ENCODE data around the gene NLRC3.

Gene NLRC3

GRCh38 chr16:3514621-3515020 is 62.6 kb downstream of the NLRC3 start:
- Histone ChIP-seq H3K4me1 (ENCODE audit: control insufficient read depth, insufficient read depth, low read depth, low read length) (peaks cover 2% of the 10 kb centered on the region), H3K14ac (ENCODE audit: low read length in 2 of 2) (no peak overlapping the region), H3K4me2 (ENCODE audit: low read length, poor library complexity, severe bottlenecking) (no peak overlapping the region), H3K4me3 (ENCODE audit: insufficient read depth in 1 of 2, low read depth in 1 of 2, low read length in 2 of 2) (no peak overlapping the region), H4K91ac (ENCODE audit: low read length) (no peak overlapping the region), H3K27me3 (ENCODE audit: control insufficient read depth in 1 of 2, insufficient read depth in 1 of 2, low read length in 2 of 2) (no peaks in the 10 kb centered on the region), H3K79me1 (replicated peaks; ENCODE audit: low read length, poor library complexity, severe bottlenecking) (no peaks in the 10 kb centered on the region), H3K9ac (ENCODE audit: low read length) (peak overlapping the region; percentile 29), H3K23ac (ENCODE audit: low read length in 2 of 2) (no peak overlapping the region), H2AFZ (ENCODE audit: low read depth, low read length) (no peak overlapping the region), H3K36me3 (ENCODE audit: control insufficient read depth in 1 of 2, insufficient read depth in 2 of 2, low read depth in 1 of 2, low read length in 2 of 2) (peaks cover 46 to 89% of the 10 kb centered on the region in 2 experiments), H2BK5ac (ENCODE audit: low read depth, low read length, poor library complexity, severe bottlenecking) (no peak overlapping the region), H4K8ac (ENCODE audit: low read length) (no peak overlapping the region), H3K4ac (ENCODE audit: low read depth in 1 of 2, low read length in 2 of 2) (no peak overlapping the region), H2AK5ac (ENCODE audit: low read length, severe bottlenecking) (no peak overlapping the region), H2BK12ac (ENCODE audit: low read length in 2 of 2) (no peak overlapping the region), H3K27ac (ENCODE audit: low read length, poor library complexity, severe bottlenecking) (no peak overlapping the region), H3K9me3 (ENCODE audit: control insufficient read depth, low read length) (no peaks in the 10 kb centered on the region), H2BK15ac (ENCODE audit: low read depth, poor library complexity, severe bottlenecking) (no peak overlapping the region), H2BK120ac (ENCODE audit: low read depth, low read length) (no peak overlapping the region), H3K18ac (ENCODE audit: low read depth in 1 of 2, low read length in 2 of 2) (no peak overlapping the region)
- DNase-seq = peak; percentile 54
- WGBS = 94% methylated on average over 4 of the region's 4 CpGs

DNA sequence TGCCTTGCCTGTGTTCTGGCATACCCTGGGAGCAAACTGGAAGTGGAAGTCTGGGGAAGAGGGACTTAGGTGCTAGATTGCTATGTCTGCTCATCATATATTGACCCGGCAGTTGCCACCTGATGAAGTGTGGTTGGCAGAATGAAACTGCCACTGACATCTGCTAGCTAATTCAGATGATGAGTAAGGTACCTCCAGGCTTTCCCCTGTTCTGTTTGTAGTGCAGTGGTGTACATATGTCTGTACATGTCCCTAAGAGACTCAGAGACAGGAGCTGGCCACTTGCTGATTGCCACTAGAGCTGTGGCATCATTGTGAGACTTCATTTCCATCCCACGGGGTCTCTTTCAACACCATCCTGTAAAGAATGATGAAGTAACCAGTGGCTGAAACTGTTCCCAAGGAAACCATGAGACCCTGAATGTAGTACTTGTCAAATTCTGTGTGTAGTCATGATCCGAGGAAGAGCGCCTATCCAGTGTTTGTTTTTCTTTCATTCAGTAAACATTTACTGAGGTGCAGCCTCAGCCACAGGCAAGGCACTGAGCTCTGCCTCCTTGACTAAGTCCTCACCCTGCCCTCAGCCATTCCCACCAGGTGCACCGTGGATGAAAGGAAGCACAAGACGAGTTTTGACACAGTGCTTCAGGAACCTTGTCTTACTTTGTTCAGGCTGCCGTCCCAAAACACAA is 63.2 kb downstream of the NLRC3 start:
- Histone ChIP-seq H3K4me2 (ENCODE audit: low read length, poor library complexity, severe bottlenecking) (no peak overlapping the region), H3K4me1 (ENCODE audit: control insufficient read depth, insufficient read depth, low read depth, low read length) (peaks cover 4% of the 10 kb centered on the region), H3K9ac (ENCODE audit: low read length) (peak overlapping the region; percentile 29), H3K27me3 (ENCODE audit: control insufficient read depth in 1 of 2, insufficient read depth in 1 of 2, low read length in 2 of 2) (no peaks in the 10 kb centered on the region), H3K4me3 (ENCODE audit: insufficient read depth in 1 of 2, low read depth in 1 of 2, low read length in 2 of 2) (no peak overlapping the region), H4K91ac (ENCODE audit: low read length) (no peak overlapping the region), H4K8ac (ENCODE audit: low read length) (no peak overlapping the region), H3K18ac (ENCODE audit: low read depth in 1 of 2, low read length in 2 of 2) (no peak overlapping the region), H3K79me1 (replicated peaks; ENCODE audit: low read length, poor library complexity, severe bottlenecking) (peaks cover 3% of the 10 kb centered on the region), H3K9me3 (ENCODE audit: control insufficient read depth, low read length) (no peaks in the 10 kb centered on the region), H3K23ac (ENCODE audit: low read length in 2 of 2) (no peak overlapping the region), H2BK5ac (ENCODE audit: low read depth, low read length, poor library complexity, severe bottlenecking) (no peak overlapping the region), H3K4ac (ENCODE audit: low read depth in 1 of 2, low read length in 2 of 2) (no peak overlapping the region), H2BK15ac (ENCODE audit: low read depth, poor library complexity, severe bottlenecking) (no peak overlapping the region), H2AFZ (ENCODE audit: low read depth, low read length) (no peak overlapping the region), H2BK120ac (ENCODE audit: low read depth, low read length) (no peak overlapping the region), H2AK5ac (ENCODE audit: low read length, severe bottlenecking) (no peak overlapping the region), H2BK12ac (ENCODE audit: low read length in 2 of 2) (no peak overlapping the region), H3K27ac (ENCODE audit: low read length, poor library complexity, severe bottlenecking) (no peak overlapping the region), H3K36me3 (ENCODE audit: control insufficient read depth in 1 of 2, insufficient read depth in 2 of 2, low read depth in 1 of 2, low read length in 2 of 2) (peaks cover 45 to 89% of the 10 kb centered on the region in 2 experiments), H3K14ac (ENCODE audit: low read length in 2 of 2) (no peak overlapping the region)
- peak; percentile 71 for DNase-seq
- 93% methylated on average over 5 of the region's 7 CpGs for WGBS

- no peak overlapping the region for H2AK5ac ChIP-seq (ENCODE audit: low read length, severe bottlenecking)
- H4K91ac ChIP-seq (ENCODE audit: low read length) = no peak overlapping the region
- no peak overlapping the region for H2BK15ac ChIP-seq (ENCODE audit: low read depth, poor library complexity, severe bottlenecking)
- no peak overlapping the region for H3K14ac ChIP-seq (ENCODE audit: low read length in 2 of 2)
- no peak overlapping the region for H3K4me2 ChIP-seq (ENCODE audit: low read length, poor library complexity, severe bottlenecking)
- DNase-seq = no peak
- no peak overlapping the region for H3K9ac ChIP-seq (ENCODE audit: low read length)
- H3K27ac ChIP-seq (ENCODE audit: low read length, poor library complexity, severe bottlenecking) = no peak overlapping the region
- H3K18ac ChIP-seq (ENCODE audit: low read depth in 1 of 2, low read length in 2 of 2) = no peak overlapping the region
- no peak overlapping the region for H2AFZ ChIP-seq (ENCODE audit: low read depth, low read length)
- no peak overlapping the region for H3K23ac ChIP-seq (ENCODE audit: low read length in 2 of 2)
- no peak overlapping the region for H2BK12ac ChIP-seq (ENCODE audit: low read length in 2 of 2)
- H3K4me3 ChIP-seq (ENCODE audit: insufficient read depth in 1 of 2, low read depth in 1 of 2, low read length in 2 of 2) = no peak overlapping the region
- H3K36me3 ChIP-seq (ENCODE audit: control insufficient read depth in 1 of 2, insufficient read depth in 2 of 2, low read depth in 1 of 2, low read length in 2 of 2) = peaks cover 38 to 89% of the 10 kb centered on the region in 2 experiments
- no peaks in the 10 kb centered on the region for H3K27me3 ChIP-seq (ENCODE audit: control insufficient read depth in 1 of 2, insufficient read depth in 1 of 2, low read length in 2 of 2)
- peaks cover 6% of the 10 kb centered on the region for H3K79me1 ChIP-seq (replicated peaks; ENCODE audit: low read length, poor library complexity, severe bottlenecking)
- 94% methylated on average over 22 of the region's 23 CpGs for WGBS
- no peak overlapping the region for H3K4ac ChIP-seq (ENCODE audit: low read depth in 1 of 2, low read length in 2 of 2)
- no peak overlapping the region for H2BK120ac ChIP-seq (ENCODE audit: low read depth, low read length)
- H4K8ac ChIP-seq (ENCODE audit: low read length) = no peak overlapping the region
- no peaks in the 10 kb centered on the region for H3K9me3 ChIP-seq (ENCODE audit: control insufficient read depth, low read length)
- H3K4me1 ChIP-seq (ENCODE audit: control insufficient read depth, insufficient read depth, low read depth, low read length) = peaks cover 4% of the 10 kb centered on the region
- H2BK5ac ChIP-seq (ENCODE audit: low read depth, low read length, poor library complexity, severe bottlenecking) = no peak overlapping the region
These were observed 65.7 kb downstream of the NLRC3 start for GRCh38 chr16:3511286-3512180.

GRCh38 chr16:3510416-3510815 is 66.8 kb downstream of the NLRC3 start:
- Histone ChIP-seq H3K4me3 (ENCODE audit: insufficient read depth in 1 of 2, low read depth in 1 of 2, low read length in 2 of 2) (no peak overlapping the region), H2BK12ac (ENCODE audit: low read length in 2 of 2) (no peak overlapping the region), H3K9me3 (ENCODE audit: control insufficient read depth, low read length) (no peaks in the 10 kb centered on the region), H3K79me1 (replicated peaks; ENCODE audit: low read length, poor library complexity, severe bottlenecking) (peaks cover 6% of the 10 kb centered on the region), H3K27ac (ENCODE audit: low read length, poor library complexity, severe bottlenecking) (no peak overlapping the region), H2AK5ac (ENCODE audit: low read length, severe bottlenecking) (no peak overlapping the region), H3K14ac (ENCODE audit: low read length in 2 of 2) (no peak overlapping the region), H2AFZ (ENCODE audit: low read depth, low read length) (no peak overlapping the region), H3K9ac (ENCODE audit: low read length) (no peak overlapping the region), H3K4ac (ENCODE audit: low read depth in 1 of 2, low read length in 2 of 2) (no peak overlapping the region), H2BK15ac (ENCODE audit: low read depth, poor library complexity, severe bottlenecking) (no peak overlapping the region), H3K36me3 (ENCODE audit: control insufficient read depth in 1 of 2, insufficient read depth in 2 of 2, low read depth in 1 of 2, low read length in 2 of 2) (peaks cover 41 to 88% of the 10 kb centered on the region in 2 experiments), H3K27me3 (ENCODE audit: control insufficient read depth in 1 of 2, insufficient read depth in 1 of 2, low read length in 2 of 2) (no peaks in the 10 kb centered on the region), H3K18ac (ENCODE audit: low read depth in 1 of 2, low read length in 2 of 2) (no peak overlapping the region), H4K8ac (ENCODE audit: low read length) (peak overlapping the region; percentile 27), H2BK120ac (ENCODE audit: low read depth, low read length) (no peak overlapping the region), H4K91ac (ENCODE audit: low read length) (no peak overlapping the region), H3K4me2 (ENCODE audit: low read length, poor library complexity, severe bottlenecking) (no peak overlapping the region), H2BK5ac (ENCODE audit: low read depth, low read length, poor library complexity, severe bottlenecking) (no peak overlapping the region), H3K23ac (ENCODE audit: low read length in 2 of 2) (no peak overlapping the region), H3K4me1 (ENCODE audit: control insufficient read depth, insufficient read depth, low read depth, low read length) (peaks cover 4% of the 10 kb centered on the region)
- WGBS = 97% methylated on average over 10 of the region's 10 CpGs
- no peak for DNase-seq

Measured in mesenchymal stem cell (in vitro differentiated cells and primary cell).